GM12865 (cell line): ENCODE data around the gene SEMA7A.

Experiments used
- DNase-seq: peaks from one replicate; pipeline ENCODE4 v3.0.0; 2010; ENCODE audit warnings: low read depth
- H3K4me3 ChIP-seq: 2 replicates; pipeline ENCODE4 v1.5.1; 2011; ENCODE audit warnings: mild to moderate bottlenecking, low read depth, low read length, control low read depth
- CTCF ChIP-seq: IDR thresholded peaks from 2 replicates; pipeline ENCODE4 v1.5.1; 2011; ENCODE audit warnings: low read length, control low read depth, low read depth, inconsistent platforms; ENCODE audit not compliant: insufficient read depth; ENCODE audit errors: missing control alignments

SEMA7A gene

GRCh38 chr15:74417225-74417624 is 16.5 kb downstream of the SEMA7A start:
- DNase-seq, result no peak
- no peak overlapping the region for H3K4me3 ChIP-seq
- TF ChIP-seq CTCF, result no peak

- TF ChIP-seq CTCF, result no peak
- no peak for DNase-seq
- no peak overlapping the region for H3K4me3 ChIP-seq
Measured at GRCh38 chr15:74415966-74416916, 17.5 kb downstream of the SEMA7A start.

- no peak overlapping the region for H3K4me3 ChIP-seq
- DNase-seq, result no peak
- TF ChIP-seq CTCF, result no peak
Measured at GRCh38 chr15:74414603-74415338, 19.0 kb downstream of the SEMA7A start.

- no peak overlapping the region for H3K4me3 ChIP-seq
- DNase-seq, result no peak
Measured at GRCh38 chr15:74414081-74414580, 19.6 kb downstream of the SEMA7A start.

GRCh38 chr15:74413350-74414080 is 20.2 kb downstream of the SEMA7A start:
- TF ChIP-seq CTCF, result no peak
- DNase-seq, result no peak
- H3K4me3 ChIP-seq, result no peak overlapping the region

More at GRCh38 chr15:74414081-74414580, 19.6 kb downstream of the SEMA7A start:
- TF ChIP-seq CTCF, result no peak

GRCh38 chr15:74412159-74412558 is 21.6 kb downstream of the SEMA7A start:
- no peak for TF ChIP-seq CTCF
- H3K4me3 ChIP-seq, result no peak overlapping the region
- DNase-seq, result no peak
